Amniotic epithelial cell (primary cell): Measurements from ENCODE around the gene BTD.

Experiments used
- DNase-seq: peaks from one replicate; pipeline ENCODE4 v3.0.0-alpha.2; 2010; ENCODE audit warnings: low read depth

Gene BTD

GRCh38 chr3:15665510-15666150 lies 64.1 kb downstream of the BTD start:
- no peak for DNase-seq

GRCh38 chr3:15666277-15666676 lies 64.7 kb downstream of the BTD start:
- no peak for DNase-seq

- no peak for DNase-seq
These were observed 65.9 kb downstream of the BTD start for GRCh38 chr3:15667484-15667883.

GRCh38 chr3:15673536-15673935 lies 72.0 kb downstream of the BTD start:
- DNase-seq: no peak

GRCh38 chr3:15676259-15676658 lies 74.7 kb downstream of the BTD start:
- no peak for DNase-seq

- no peak for DNase-seq
These were observed 77.8 kb downstream of the BTD start for GRCh38 chr3:15679306-15679705.

- DNase-seq: peak; percentile 45
These were observed 80.1 kb downstream of the BTD start for GRCh38 chr3:15681668-15682067.

- peak; percentile 74 for DNase-seq
These were observed 81.1 kb downstream of the BTD start for GRCh38 chr3:15682561-15683185.

GRCh38 chr3:15683253-15683652 lies 81.7 kb downstream of the BTD start:
- DNase-seq: no peak

GRCh38 chr3:15685927-15686326 lies 84.4 kb downstream of the BTD start:
- peak; percentile 36 for DNase-seq

GRCh38 chr3:15690230-15690629 lies 88.7 kb downstream of the BTD start:
- no peak for DNase-seq

- DNase-seq: no peak
These were observed 89.2 kb downstream of the BTD start for GRCh38 chr3:15690748-15691147.

GRCh38 chr3:15693355-15693754 lies 91.8 kb downstream of the BTD start:
- DNase-seq: no peak

GRCh38 chr3:15694628-15695027 lies 93.1 kb downstream of the BTD start:
- DNase-seq: no peak
